HCT116 (cell line): ENCODE results near the gene FOXJ1. TPM values are rescaled to one million over a fixed set of nuclear protein-coding genes. Genes with fewer than 3 reads are reported as not detected.

Experiments
- ATAC-seq: fragments of 200-7000 bp; cut with Tn5 transposase; 2 replicates; pipeline ENCODE4 v1.9.1; 2020; ENCODE audit warnings: mild to moderate bottlenecking, moderate library complexity
- BruUV-seq: library from RNA; stranded (reverse); fragments of 400-500 nt; replicated peaks from 2 replicates; lab custom pipeline; 2021; lab: Mats Ljungman, UMichigan
- CTCF ChIA-PET: fragments of 300-600 bp; sonication (Branson Sonifier 250); formaldehyde crosslinking; loops from one replicate; lab custom pipeline; 2021; ENCODE audit warnings: antibody characterized with exemption; lab: Charles Lee
- POLR2A ChIA-PET: fragments of 300-600, 350-600 bp; sonication (Branson Sonifier 250); formaldehyde crosslinking; loops from one replicate; lab custom pipeline; 2021; ENCODE audit warnings: antibody characterized with exemption; lab: Charles Lee
- RAD21 ChIA-PET, 2 experiments: fragments of 300-600 bp; sonication (Branson Sonifier 250); formaldehyde crosslinking; loops; one replicate each; lab custom pipeline; 2023; ENCODE audit warnings: low total read pairs in 2 of 2; ENCODE audit not compliant: uncharacterized antibody in 2 of 2, unreplicated experiment in 2 of 2, low non-redundant PET in 1 of 2; lab: Charles Lee
- DNase-seq: peaks from one replicate; pipeline ENCODE4 v3.0.0-alpha.2; 2010; ENCODE audit warnings: low read depth, low spot score
- H2AFZ ChIP-seq: fragments of 200-600 bp; shearing (Covaris generic), sonication (generic); 2 replicates; pipeline ENCODE4 v1.6.1; 2017; ENCODE audit warnings: low read depth, mixed run types, mixed read lengths, antibody characterized with exemption, low read length; ENCODE audit not compliant: poor library complexity, severe bottlenecking
- H3K27ac ChIP-seq: 2 replicates; pipeline ENCODE4 v1.5.1; 2012; ENCODE audit warnings: low read depth, low read length
- H3K27me3 ChIP-seq: fragments of 200-600 bp; sonication (generic); 2 replicates; pipeline ENCODE4 v1.6.1; 2016; ENCODE audit warnings: mixed run types, low read length, mixed read lengths; ENCODE audit not compliant: insufficient read depth
- H3K36me3 ChIP-seq, 2 experiments: fragments of 200-500 bp in 1 of 2; fragments of 200-600 bp in 1 of 2; sonication (Bioruptor generic) in 1 of 2; sonication (generic) in 1 of 2; 2 replicates each; pipeline versions ENCODE4 v1.5.1 to v1.6.1; 2014 to 2016; ENCODE audit warnings: low read length in 2 of 2, inconsistent platforms in 1 of 2, mixed read lengths in 1 of 2, mixed run types in 1 of 2; ENCODE audit not compliant: insufficient read depth in 2 of 2, control insufficient read depth in 1 of 2
- H3K4me1 ChIP-seq, 2 experiments: fragments of 200-600 bp in 1 of 2; sonication (generic) in 1 of 2; 2 replicates each; pipeline versions ENCODE4 v1.5.1 to v1.6.1; 2012 to 2017; ENCODE audit warnings: low read length in 2 of 2, inconsistent platforms in 1 of 2, mild to moderate bottlenecking in 1 of 2, mixed read lengths in 1 of 2, mixed run types in 1 of 2, moderate library complexity in 1 of 2; ENCODE audit not compliant: insufficient read depth in 2 of 2, control insufficient read depth in 1 of 2
- H3K4me2 ChIP-seq: fragments of 200-600 bp; sonication (generic); 2 replicates; pipeline ENCODE4 v1.6.1; 2017; ENCODE audit warnings: mixed run types, low read length, mixed read lengths
- H3K4me3 ChIP-seq, 2 experiments: fragments of 200-600 bp in 1 of 2; sonication (generic) in 1 of 2; replicated peaks in 1 of 2; 2 replicates each; pipeline ENCODE4 v1.5.1; 2011 to 2016; ENCODE audit warnings: low read length in 2 of 2, control low read depth in 1 of 2, low read depth in 1 of 2, mild to moderate bottlenecking in 1 of 2, mixed read lengths in 1 of 2, mixed run types in 1 of 2
- H3K79me2 ChIP-seq: fragments of 200-600 bp; sonication (generic); 2 replicates; pipeline ENCODE4 v1.6.1; 2017; ENCODE audit warnings: mild to moderate bottlenecking, mixed run types, low read length, moderate library complexity, mixed read lengths; ENCODE audit not compliant: insufficient read depth
- H3K9ac ChIP-seq: fragments of 200-600 bp; sonication (generic); 2 replicates; pipeline ENCODE4 v1.6.1; 2016; ENCODE audit warnings: low read length, mixed read lengths
- H3K9me2 ChIP-seq: fragments of 200-600 bp; sonication (generic), shearing (Covaris generic); 2 replicates; pipeline ENCODE4 v1.6.1; 2017; ENCODE audit warnings: mixed run types, mild to moderate bottlenecking, moderate library complexity; ENCODE audit not compliant: insufficient read depth
- H3K9me3 ChIP-seq, 2 experiments: fragments of 200-500 bp in 1 of 2; fragments of 200-600 bp in 1 of 2; sonication (Bioruptor generic) in 1 of 2; sonication (generic) in 1 of 2; 2 replicates each; pipeline ENCODE4 v1.6.1; 2014 to 2017; ENCODE audit warnings: low read length in 2 of 2, mixed read lengths in 2 of 2, inconsistent platforms in 1 of 2, low read depth in 1 of 2, mild to moderate bottlenecking in 1 of 2, mixed run types in 1 of 2, moderate library complexity in 1 of 2; ENCODE audit not compliant: control insufficient read depth in 1 of 2, insufficient read depth in 1 of 2
- H4K20me1 ChIP-seq: fragments of 200-600 bp; sonication (generic), shearing (Covaris generic); 2 replicates; pipeline ENCODE4 v1.6.1; 2017; ENCODE audit warnings: mixed run types, mild to moderate bottlenecking, moderate library complexity; ENCODE audit not compliant: insufficient read depth
- ATF3 ChIP-seq: IDR thresholded peaks from 2 replicates; pipeline ENCODE4 v1.6.1; 2012
- EGR1 ChIP-seq: IDR thresholded peaks from 2 replicates; pipeline ENCODE4 v1.6.1; 2012; ENCODE audit warnings: low read depth
- ELF1 ChIP-seq: IDR thresholded peaks from 2 replicates; pipeline ENCODE4 v1.6.1; 2012; ENCODE audit warnings: low read depth, borderline replicate concordance
- EZH2 ChIP-seq: fragments of 200-600 bp; sonication (generic); IDR thresholded peaks from 2 replicates; pipeline ENCODE4 v1.6.1; 2017; ENCODE audit warnings: antibody characterized with exemption, mixed run types
- FOSL1 ChIP-seq: IDR thresholded peaks from 2 replicates; pipeline ENCODE4 v1.6.1; 2012; ENCODE audit warnings: low read depth
- POLR2AphosphoS5 ChIP-seq: IDR thresholded peaks from 2 replicates; pipeline ENCODE4 v1.6.1; 2011; ENCODE audit warnings: mild to moderate bottlenecking, low read depth, low read length, moderate library complexity
- SRF ChIP-seq: IDR thresholded peaks from 2 replicates; pipeline ENCODE4 v1.6.1; 2012; ENCODE audit warnings: low read depth
- TCF7L2 ChIP-seq: IDR thresholded peaks from 2 replicates; pipeline ENCODE4 v1.7.0; 2011; ENCODE audit warnings: borderline replicate concordance, inconsistent platforms; ENCODE audit not compliant: insufficient read depth, insufficient read length; ENCODE audit errors: extremely low read depth
- YY1 ChIP-seq: IDR thresholded peaks from 2 replicates; pipeline ENCODE4 v1.6.1; 2011; ENCODE audit warnings: low read length, low read depth, moderate library complexity, mild to moderate bottlenecking; ENCODE audit not compliant: insufficient replicate concordance; ENCODE audit errors: extremely low read depth
- ZFX ChIP-seq: fragments of 450-650 bp; IDR thresholded peaks from 2 replicates; pipeline ENCODE4 v1.6.1; 2017
- intact Hi-C: fragments of 100-400 bp; cut with micrococcal nuclease; formaldehyde crosslinking; loops from 2 replicates; pipeline ENCODE4 v1.10.0; 2022
- total RNA-seq: library from RNA; stranded (reverse); gene quantifications from one replicate; pipeline ENCODE4 v1.2.1, GENCODE V29; 2021; ENCODE audit not compliant: unreplicated experiment
- TF ChIP-seq, protein P1 (sequence below): IDR thresholded peaks from 2 replicates; pipeline ENCODE4 v1.6.1; 2012
- TF ChIP-seq, protein P2 (sequence below): IDR thresholded peaks from 2 replicates; pipeline ENCODE4 v1.6.1; 2012; ENCODE audit warnings: low read depth

The FOXJ1 gene
- total RNA-seq, 1 experiment from 2014 or later = 0.61 TPM

DNA sequence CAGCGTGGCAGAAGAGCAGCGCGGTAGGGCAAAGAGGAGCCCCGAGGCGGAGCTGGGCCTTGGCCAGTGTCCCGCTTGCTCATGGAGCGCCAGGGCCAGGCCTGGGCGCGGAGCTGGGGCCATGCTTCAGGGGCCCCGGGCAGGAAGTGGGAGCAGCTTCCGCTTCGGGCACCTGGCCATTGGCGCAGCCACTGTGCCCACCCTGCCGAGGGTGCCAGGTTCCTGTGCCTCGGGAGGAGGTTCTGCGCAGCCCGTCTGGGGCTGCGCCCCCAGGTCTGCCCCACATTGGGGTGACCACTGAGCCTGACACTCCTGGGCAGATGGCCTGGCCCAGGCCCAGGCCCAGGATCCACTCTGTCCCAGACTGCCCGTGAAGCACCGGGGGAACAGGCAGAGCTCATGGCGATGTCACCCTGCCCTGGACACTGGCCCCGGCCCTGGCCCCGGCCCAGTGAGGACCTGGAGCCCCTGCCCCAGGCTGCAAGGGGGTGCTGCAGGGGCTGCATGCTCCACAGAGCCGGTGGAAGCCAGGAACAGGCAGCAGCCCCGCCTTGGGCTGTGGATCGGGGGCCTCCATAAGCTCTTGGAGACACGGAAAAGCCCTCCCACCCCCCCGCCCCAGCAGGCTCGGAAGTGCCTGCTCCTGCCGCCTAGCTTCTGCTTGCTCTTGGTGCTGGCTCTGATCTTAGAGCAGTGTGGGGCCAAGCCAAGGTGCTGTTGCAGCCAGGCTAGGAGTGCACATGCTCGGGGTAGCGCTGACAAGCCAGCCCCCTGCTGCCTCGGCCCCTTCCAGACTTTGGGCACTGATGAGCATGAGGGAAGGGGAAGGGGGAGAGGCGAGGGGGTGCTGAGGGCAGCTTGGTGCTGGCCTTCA is 35.9 kb upstream of the FOXJ1 start:
- Histone ChIP-seq H2AFZ (no peak overlapping the region), H3K27me3 (no peaks in the 10 kb centered on the region), H3K4me3 (no peak overlapping the region), H4K20me1 (no peaks in the 10 kb centered on the region), H3K79me2 (no peaks in the 10 kb centered on the region), H3K9ac (no peak overlapping the region), H3K9me3 (no peaks in the 10 kb centered on the region), H3K9me2 (no peaks in the 10 kb centered on the region), H3K27ac (no peak overlapping the region), H3K4me2 (no peak overlapping the region), H3K36me3 (no peaks in the 10 kb centered on the region), H3K4me1 (peaks cover 0 to 2% of the 10 kb centered on the region in 2 experiments; a peak in 2 of 4 replicates)
- intact Hi-C loops = no loop called here
- DNase-seq (no peak), ATAC-seq (no peak)
- BruUV-seq = no TSS peak
- RAD21 ChIA-PET = no interaction called here
- CTCF ChIA-PET = interaction anchor here (0.6 kb wide), 1 partner anchor 50 kb away, joined by 5 read pairs; no protein-coding TSS in a partner anchor
- TF ChIP-seq ZFX (no peak), ATF3 (no peak), YY1 (no peak), POLR2AphosphoS5 (no peak), ELF1 (no peak), FOSL1 (no peak), EZH2 (no peak), SRF (no peak), EGR1 (no peak), TCF7L2 (no peak)
- TF ChIP-seq, protein P1, sequence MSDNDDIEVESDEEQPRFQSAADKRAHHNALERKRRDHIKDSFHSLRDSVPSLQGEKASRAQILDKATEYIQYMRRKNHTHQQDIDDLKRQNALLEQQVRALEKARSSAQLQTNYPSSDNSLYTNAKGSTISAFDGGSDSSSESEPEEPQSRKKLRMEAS = no peak
- TF ChIP-seq, protein P2, sequence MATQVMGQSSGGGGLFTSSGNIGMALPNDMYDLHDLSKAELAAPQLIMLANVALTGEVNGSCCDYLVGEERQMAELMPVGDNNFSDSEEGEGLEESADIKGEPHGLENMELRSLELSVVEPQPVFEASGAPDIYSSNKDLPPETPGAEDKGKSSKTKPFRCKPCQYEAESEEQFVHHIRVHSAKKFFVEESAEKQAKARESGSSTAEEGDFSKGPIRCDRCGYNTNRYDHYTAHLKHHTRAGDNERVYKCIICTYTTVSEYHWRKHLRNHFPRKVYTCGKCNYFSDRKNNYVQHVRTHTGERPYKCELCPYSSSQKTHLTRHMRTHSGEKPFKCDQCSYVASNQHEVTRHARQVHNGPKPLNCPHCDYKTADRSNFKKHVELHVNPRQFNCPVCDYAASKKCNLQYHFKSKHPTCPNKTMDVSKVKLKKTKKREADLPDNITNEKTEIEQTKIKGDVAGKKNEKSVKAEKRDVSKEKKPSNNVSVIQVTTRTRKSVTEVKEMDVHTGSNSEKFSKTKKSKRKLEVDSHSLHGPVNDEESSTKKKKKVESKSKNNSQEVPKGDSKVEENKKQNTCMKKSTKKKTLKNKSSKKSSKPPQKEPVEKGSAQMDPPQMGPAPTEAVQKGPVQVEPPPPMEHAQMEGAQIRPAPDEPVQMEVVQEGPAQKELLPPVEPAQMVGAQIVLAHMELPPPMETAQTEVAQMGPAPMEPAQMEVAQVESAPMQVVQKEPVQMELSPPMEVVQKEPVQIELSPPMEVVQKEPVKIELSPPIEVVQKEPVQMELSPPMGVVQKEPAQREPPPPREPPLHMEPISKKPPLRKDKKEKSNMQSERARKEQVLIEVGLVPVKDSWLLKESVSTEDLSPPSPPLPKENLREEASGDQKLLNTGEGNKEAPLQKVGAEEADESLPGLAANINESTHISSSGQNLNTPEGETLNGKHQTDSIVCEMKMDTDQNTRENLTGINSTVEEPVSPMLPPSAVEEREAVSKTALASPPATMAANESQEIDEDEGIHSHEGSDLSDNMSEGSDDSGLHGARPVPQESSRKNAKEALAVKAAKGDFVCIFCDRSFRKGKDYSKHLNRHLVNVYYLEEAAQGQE = no peak
- POLR2A ChIA-PET = interaction anchor here (1.8 kb wide), 1 partner anchor 9 kb away, joined by 4 read pairs; no protein-coding TSS in a partner anchor
